Activated naive CD8-positive, alpha-beta T cell treated with anti-CD3 and anti-CD28 coated beads for 36 hours (primary cell): ENCODE data around the gene TAS1R1. TPM values are rescaled to one million over a fixed set of nuclear protein-coding genes. Genes with fewer than 3 reads are reported as not detected.
A peak's percentile ranks its signal among the peaks of the same experiment; 100 is the strongest.

Source experiments
- DNase-seq: peaks from one replicate; pipeline ENCODE4 v3.0.0; 2021
- H3K27ac Mint-ChIP-seq: one replicate; pipeline ENCODE4 v1.8.0; 2022; ENCODE audit warnings: mild to moderate bottlenecking, moderate library complexity, mixed read lengths
- H3K27me3 Mint-ChIP-seq: one replicate; pipeline ENCODE4 v1.8.0; 2022; ENCODE audit warnings: mild to moderate bottlenecking, mixed read lengths
- H3K36me3 Mint-ChIP-seq: one replicate; pipeline ENCODE4 v1.8.0; 2021; ENCODE audit warnings: mild to moderate bottlenecking, mixed read lengths
- H3K4me1 Mint-ChIP-seq: one replicate; pipeline ENCODE4 v1.8.0; 2021; ENCODE audit warnings: mixed read lengths
- H3K4me3 Mint-ChIP-seq: one replicate; pipeline ENCODE4 v1.8.0; 2022; ENCODE audit warnings: mild to moderate bottlenecking, moderate library complexity, mixed read lengths
- H3K9me3 Mint-ChIP-seq: one replicate; pipeline ENCODE4 v1.8.0; 2022; ENCODE audit warnings: mixed read lengths
- total RNA-seq, 2 experiments: library from RNA; stranded (reverse); gene quantifications; one replicate each; pipeline ENCODE4 v1.2.3, GENCODE V29; 2021

TAS1R1 gene
- total RNA-seq, 2 experiments from 2014 or later = not detected

GRCh38 chr1:6588128-6588892 is 33.2 kb downstream of the TAS1R1 start:
- peak overlapping the region; percentile 38 for H3K27ac Mint-ChIP-seq
- no peaks in the 10 kb centered on the region for H3K27me3 Mint-ChIP-seq
- H3K4me3 Mint-ChIP-seq = no peak overlapping the region
- H3K36me3 Mint-ChIP-seq = peaks cover 2% of the 10 kb centered on the region
- peaks cover 25% of the 10 kb centered on the region for H3K4me1 Mint-ChIP-seq
- DNase-seq = no peak
- H3K9me3 Mint-ChIP-seq = no peaks in the 10 kb centered on the region

DNA sequence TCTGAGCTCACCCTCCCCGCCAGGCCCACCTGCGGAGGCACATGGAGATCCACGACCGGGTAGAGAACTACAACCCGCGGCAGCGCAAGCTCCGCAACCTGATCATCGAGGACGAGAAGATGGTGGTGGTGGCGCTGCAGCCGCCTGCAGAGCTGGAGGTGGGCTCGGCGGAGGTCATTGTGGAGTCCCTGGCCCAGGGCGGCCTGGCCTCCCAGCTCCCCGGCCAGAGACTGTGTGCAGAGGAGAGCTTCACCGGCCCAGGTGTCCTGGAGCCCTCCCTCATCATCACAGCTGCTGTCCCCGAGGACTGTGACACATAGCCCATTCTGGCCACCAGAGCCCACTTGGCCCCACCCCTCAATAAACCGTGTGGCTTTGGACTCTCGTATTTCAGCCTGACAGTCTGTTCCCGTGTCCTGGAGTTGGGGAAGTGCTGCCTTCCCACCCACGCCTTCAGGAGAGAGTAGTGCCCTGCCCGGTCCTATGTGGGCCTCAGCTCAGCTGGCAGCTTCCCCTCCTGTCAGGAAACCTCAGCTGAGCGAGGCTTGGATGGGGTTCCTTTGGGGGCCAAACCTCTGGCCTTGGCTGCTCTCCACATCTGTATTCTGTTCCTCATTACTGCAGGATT is 33.9 kb downstream of the TAS1R1 start:
- Mint-ChIP-seq H3K9me3 (no peaks in the 10 kb centered on the region), H3K4me1 (peaks cover 27% of the 10 kb centered on the region), H3K36me3 (peaks cover 6% of the 10 kb centered on the region), H3K4me3 (no peak overlapping the region), H3K27ac (no peak overlapping the region), H3K27me3 (no peaks in the 10 kb centered on the region)
- DNase-seq = no peak

DNA sequence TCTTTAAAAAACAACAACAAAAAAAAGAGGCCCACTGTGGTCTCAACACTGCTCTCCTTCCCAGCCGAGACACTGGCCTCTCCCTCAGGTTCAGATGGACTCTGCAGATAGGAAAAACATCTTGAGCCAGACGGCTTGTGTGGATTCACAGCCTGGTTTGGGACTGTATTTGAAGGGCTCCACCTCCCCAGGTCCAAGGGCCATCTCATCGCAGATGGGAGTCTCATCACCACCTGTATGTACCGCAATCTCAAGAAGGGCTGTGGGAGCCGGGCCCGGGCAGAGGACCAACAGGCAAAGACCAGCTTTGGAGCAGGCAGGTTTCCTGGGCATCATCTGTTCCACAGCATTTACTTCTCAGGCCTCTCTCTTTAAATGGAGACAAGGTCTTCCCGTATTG is 34.9 kb downstream of the TAS1R1 start:
- peak overlapping the region; percentile 48 for H3K27ac Mint-ChIP-seq
- no peaks in the 10 kb centered on the region for H3K9me3 Mint-ChIP-seq
- no peak overlapping the region for H3K4me3 Mint-ChIP-seq
- H3K4me1 Mint-ChIP-seq = peaks cover 23% of the 10 kb centered on the region
- no peaks in the 10 kb centered on the region for H3K27me3 Mint-ChIP-seq
- no peak for DNase-seq
- H3K36me3 Mint-ChIP-seq = peaks cover 7% of the 10 kb centered on the region

DNA sequence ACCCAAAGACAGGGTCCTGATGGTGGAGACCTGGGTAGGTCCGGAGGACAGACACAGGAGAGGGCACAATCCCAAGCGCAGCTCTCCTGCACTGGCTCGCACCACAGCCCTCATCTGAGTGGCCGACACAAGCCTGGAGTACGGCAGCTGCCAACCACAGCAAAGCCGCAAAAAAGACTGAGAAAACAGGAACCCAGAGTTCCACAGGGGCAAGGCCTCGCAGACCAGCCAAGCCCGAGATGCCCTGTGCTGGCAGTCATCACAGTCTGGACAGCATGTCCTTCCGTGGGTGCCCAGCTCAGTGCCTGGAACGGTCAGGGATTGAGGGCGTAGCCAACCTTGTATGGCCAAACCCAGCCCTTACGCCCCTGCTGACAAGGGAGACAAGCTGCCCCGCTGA is 36.1 kb downstream of the TAS1R1 start:
- Mint-ChIP-seq H3K4me3 (no peak overlapping the region), H3K27me3 (no peaks in the 10 kb centered on the region), H3K36me3 (peaks cover 11% of the 10 kb centered on the region), H3K4me1 (peaks cover 27% of the 10 kb centered on the region), H3K9me3 (no peaks in the 10 kb centered on the region), H3K27ac (peak overlapping the region; percentile 76)
- no peak for DNase-seq

- no peak overlapping the region for H3K4me3 Mint-ChIP-seq
- peaks cover 12% of the 10 kb centered on the region for H3K36me3 Mint-ChIP-seq
- H3K4me1 Mint-ChIP-seq = peaks cover 26% of the 10 kb centered on the region
- H3K27me3 Mint-ChIP-seq = no peaks in the 10 kb centered on the region
- H3K27ac Mint-ChIP-seq = peak overlapping the region; percentile 42
- H3K9me3 Mint-ChIP-seq = no peaks in the 10 kb centered on the region
- no peak for DNase-seq
Observed at GRCh38 chr1:6591644-6592043, 36.5 kb downstream of the TAS1R1 start.

DNA sequence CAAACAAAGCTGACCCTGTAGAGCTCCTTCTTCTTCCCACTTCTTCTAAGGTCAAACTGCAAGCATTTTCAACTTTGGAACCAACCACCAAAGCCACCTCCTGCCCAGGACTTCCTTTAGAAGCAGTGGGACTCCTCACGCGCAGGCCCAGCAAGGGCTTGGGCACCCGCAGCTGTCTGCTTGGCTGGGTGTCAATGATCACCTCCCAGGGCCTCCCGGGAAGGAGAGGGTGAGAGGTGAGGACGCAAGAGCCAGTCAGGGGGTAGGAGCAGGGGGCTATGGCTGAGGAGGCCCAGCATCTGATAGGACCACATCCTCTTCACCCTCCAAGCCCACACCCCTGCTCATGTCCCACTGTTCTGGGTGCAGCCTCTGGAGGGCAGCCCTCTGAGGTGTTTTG is 37.3 kb downstream of the TAS1R1 start:
- H3K36me3 Mint-ChIP-seq = peaks cover 14% of the 10 kb centered on the region
- no peaks in the 10 kb centered on the region for H3K27me3 Mint-ChIP-seq
- no peaks in the 10 kb centered on the region for H3K9me3 Mint-ChIP-seq
- DNase-seq = no peak
- H3K4me3 Mint-ChIP-seq = no peak overlapping the region
- H3K4me1 Mint-ChIP-seq = peaks cover 26% of the 10 kb centered on the region
- H3K27ac Mint-ChIP-seq = peak overlapping the region; percentile 8

GRCh38 chr1:6592865-6593593 is 37.9 kb downstream of the TAS1R1 start:
- peaks cover 29% of the 10 kb centered on the region for H3K4me1 Mint-ChIP-seq
- peaks cover 12% of the 10 kb centered on the region for H3K36me3 Mint-ChIP-seq
- no peaks in the 10 kb centered on the region for H3K9me3 Mint-ChIP-seq
- no peak overlapping the region for H3K27ac Mint-ChIP-seq
- no peak for DNase-seq
- no peaks in the 10 kb centered on the region for H3K27me3 Mint-ChIP-seq
- no peak overlapping the region for H3K4me3 Mint-ChIP-seq

- no peak overlapping the region for H3K4me3 Mint-ChIP-seq
- H3K27ac Mint-ChIP-seq = no peak overlapping the region
- no peak for DNase-seq
- peaks cover 16% of the 10 kb centered on the region for H3K36me3 Mint-ChIP-seq
- no peaks in the 10 kb centered on the region for H3K27me3 Mint-ChIP-seq
- H3K4me1 Mint-ChIP-seq = peaks cover 31% of the 10 kb centered on the region
- H3K9me3 Mint-ChIP-seq = no peaks in the 10 kb centered on the region
Observed at GRCh38 chr1:6593810-6594209, 38.7 kb downstream of the TAS1R1 start.

DNA sequence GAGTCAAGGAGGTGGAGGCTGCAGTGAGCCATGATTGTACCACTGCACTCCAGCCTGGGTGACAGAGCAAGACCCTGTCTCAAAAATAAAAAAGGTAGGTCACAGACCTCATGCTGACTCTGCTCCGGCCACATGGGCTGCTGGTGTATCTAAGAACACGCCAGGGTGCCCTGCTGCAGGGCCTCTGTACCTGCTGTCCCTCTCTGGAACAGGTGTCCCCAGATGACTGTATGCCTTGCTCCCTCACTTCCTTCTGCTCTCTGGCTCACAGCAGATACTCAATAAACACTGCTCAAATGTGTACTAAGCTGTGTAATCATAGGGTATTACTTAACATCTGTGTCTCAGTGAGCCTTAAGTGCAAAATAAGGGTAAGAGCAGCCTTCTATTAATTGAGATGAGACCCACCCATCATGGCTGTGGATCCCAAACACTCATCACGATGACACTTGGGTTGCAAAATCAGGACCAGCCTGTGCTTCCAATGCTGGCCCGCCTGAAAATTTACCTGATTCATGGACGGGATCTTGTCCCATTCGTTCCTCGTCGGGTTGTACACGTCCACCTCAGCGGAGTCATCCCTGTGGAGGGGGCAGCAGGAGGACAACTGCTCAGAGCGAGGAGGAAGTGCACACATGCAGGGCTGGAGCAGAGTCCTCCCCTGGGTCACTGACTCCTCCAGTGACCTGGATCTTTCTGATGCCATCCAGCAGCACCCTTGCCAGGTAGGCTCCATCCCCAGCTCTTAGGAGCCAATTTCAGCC is 40.1 kb downstream of the TAS1R1 start:
- no peak for DNase-seq
- Mint-ChIP-seq H3K4me3 (no peak overlapping the region), H3K27me3 (no peaks in the 10 kb centered on the region), H3K27ac (no peak overlapping the region), H3K9me3 (no peaks in the 10 kb centered on the region), H3K4me1 (peaks cover 43% of the 10 kb centered on the region), H3K36me3 (peaks cover 28% of the 10 kb centered on the region)

- H3K4me1 Mint-ChIP-seq = peaks cover 45% of the 10 kb centered on the region
- H3K4me3 Mint-ChIP-seq = no peak overlapping the region
Observed at GRCh38 chr1:6596351-6596750, 41.2 kb downstream of the TAS1R1 start.

DNA sequence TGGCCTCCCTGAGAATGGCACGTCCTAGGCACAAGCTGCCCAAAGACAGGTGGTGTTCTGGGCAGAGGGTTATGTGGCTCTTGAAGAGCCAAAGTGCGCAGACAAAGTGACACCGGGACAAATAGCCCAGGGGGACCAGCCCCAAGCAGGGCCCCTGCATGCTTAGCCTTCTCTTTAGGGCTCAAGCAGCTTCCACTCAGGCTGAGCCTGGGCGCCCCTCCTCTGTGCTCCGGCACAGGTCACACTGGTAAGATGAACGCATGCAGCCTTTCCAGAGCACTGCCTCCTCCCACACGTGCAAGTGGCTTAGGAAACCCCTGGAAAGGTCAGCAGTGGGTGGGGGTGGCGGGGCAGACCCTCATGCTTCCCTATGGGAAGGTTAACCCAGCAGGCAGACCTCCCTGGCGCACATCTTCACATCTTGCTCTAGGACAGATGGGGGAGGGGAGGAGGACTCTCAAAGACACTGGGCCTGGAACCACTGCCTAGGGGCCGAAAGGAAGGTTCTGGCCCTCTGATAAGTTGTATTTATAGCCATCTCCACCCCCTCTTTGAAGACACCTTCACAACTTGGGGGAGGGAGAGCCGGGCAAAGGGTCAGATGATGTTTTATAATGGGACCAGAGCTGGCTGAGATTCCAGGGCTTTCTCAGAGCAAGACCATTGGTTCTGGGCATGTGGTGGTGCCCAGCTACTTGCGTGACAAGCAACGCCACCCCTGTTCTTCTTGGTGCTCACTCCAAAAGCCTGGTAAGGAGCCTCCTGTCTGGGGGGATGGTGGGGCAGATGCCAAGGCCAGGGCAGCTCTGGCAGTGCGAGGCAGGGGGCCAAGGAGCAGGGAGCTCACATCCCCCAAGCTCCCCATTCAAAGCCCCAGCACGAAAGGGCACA is 42.0 kb downstream of the TAS1R1 start:
- Mint-ChIP-seq H3K27ac (peak overlapping the region; percentile 48), H3K36me3 (peaks cover 42% of the 10 kb centered on the region), H3K4me1 (peaks cover 40% of the 10 kb centered on the region), H3K4me3 (peak overlapping the region; percentile 18), H3K9me3 (no peaks in the 10 kb centered on the region), H3K27me3 (no peaks in the 10 kb centered on the region)
- DNase-seq = no peak

More at GRCh38 chr1:6596351-6596750, 41.2 kb downstream of the TAS1R1 start:
- DNase-seq = no peak
- H3K36me3 Mint-ChIP-seq = peaks cover 39% of the 10 kb centered on the region
- no peaks in the 10 kb centered on the region for H3K27me3 Mint-ChIP-seq
- H3K27ac Mint-ChIP-seq = peak overlapping the region; percentile 38
- no peaks in the 10 kb centered on the region for H3K9me3 Mint-ChIP-seq

GRCh38 chr1:6597777-6598131 is 42.6 kb downstream of the TAS1R1 start:
- no peak overlapping the region for H3K4me3 Mint-ChIP-seq
- no peaks in the 10 kb centered on the region for H3K9me3 Mint-ChIP-seq
- peaks cover 38% of the 10 kb centered on the region for H3K4me1 Mint-ChIP-seq
- no peak overlapping the region for H3K27ac Mint-ChIP-seq
- H3K36me3 Mint-ChIP-seq = peaks cover 42% of the 10 kb centered on the region
- no peak for DNase-seq
- H3K27me3 Mint-ChIP-seq = no peaks in the 10 kb centered on the region

DNA sequence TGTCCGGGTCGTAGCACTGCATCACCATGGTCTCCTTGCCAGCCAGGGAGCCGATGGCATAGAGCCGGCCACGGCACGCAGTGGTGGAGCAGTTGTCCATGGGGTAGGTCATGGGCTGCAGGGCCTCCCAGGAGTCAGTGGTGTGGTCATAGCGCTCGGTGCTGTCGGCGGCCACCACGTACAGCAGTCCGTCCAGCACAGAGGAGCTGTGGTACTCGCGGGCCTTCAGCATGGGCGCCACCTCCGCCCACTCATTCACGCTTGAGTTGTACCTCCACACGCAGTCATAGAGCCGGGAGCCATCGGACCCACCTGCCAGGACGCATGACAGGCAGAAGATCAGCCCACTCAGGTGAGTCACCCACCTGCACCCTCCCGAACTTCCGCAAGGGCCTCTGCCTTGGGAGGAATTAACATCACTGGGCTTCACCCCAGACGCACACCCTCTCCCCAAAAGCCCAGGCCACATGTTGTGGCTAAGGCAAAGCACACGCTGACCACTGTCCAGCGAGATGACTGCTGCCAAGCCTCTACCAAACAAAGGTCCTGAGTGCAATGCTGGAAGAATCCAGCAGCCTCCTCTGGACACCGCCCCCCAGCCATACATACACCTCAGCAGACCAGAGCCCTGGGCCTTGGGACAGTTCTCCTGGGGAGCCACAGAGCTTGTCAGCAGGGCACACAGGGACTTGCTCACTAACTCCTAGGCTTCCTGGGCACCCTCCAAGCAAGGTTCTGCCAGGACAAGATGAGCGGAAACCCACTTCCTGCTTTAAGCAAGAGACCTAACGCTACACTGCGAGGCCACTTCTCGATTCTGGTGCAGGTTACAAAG is 44.3 kb downstream of the TAS1R1 start:
- Mint-ChIP-seq H3K36me3 (peaks cover 37% of the 10 kb centered on the region), H3K4me1 (peaks cover 44% of the 10 kb centered on the region)

More for the DNA sequence above, 44.3 kb downstream of the TAS1R1 start:
- peak; percentile 74 for DNase-seq
- Mint-ChIP-seq H3K4me3 (peak overlapping the region; percentile 95), H3K27me3 (no peaks in the 10 kb centered on the region), H3K27ac (peak overlapping the region; percentile 92), H3K9me3 (no peaks in the 10 kb centered on the region)
